ENCODE data around the gene HYAL3.

Gene HYAL3, protein sequence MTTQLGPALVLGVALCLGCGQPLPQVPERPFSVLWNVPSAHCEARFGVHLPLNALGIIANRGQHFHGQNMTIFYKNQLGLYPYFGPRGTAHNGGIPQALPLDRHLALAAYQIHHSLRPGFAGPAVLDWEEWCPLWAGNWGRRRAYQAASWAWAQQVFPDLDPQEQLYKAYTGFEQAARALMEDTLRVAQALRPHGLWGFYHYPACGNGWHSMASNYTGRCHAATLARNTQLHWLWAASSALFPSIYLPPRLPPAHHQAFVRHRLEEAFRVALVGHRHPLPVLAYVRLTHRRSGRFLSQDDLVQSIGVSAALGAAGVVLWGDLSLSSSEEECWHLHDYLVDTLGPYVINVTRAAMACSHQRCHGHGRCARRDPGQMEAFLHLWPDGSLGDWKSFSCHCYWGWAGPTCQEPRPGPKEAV

DNA sequence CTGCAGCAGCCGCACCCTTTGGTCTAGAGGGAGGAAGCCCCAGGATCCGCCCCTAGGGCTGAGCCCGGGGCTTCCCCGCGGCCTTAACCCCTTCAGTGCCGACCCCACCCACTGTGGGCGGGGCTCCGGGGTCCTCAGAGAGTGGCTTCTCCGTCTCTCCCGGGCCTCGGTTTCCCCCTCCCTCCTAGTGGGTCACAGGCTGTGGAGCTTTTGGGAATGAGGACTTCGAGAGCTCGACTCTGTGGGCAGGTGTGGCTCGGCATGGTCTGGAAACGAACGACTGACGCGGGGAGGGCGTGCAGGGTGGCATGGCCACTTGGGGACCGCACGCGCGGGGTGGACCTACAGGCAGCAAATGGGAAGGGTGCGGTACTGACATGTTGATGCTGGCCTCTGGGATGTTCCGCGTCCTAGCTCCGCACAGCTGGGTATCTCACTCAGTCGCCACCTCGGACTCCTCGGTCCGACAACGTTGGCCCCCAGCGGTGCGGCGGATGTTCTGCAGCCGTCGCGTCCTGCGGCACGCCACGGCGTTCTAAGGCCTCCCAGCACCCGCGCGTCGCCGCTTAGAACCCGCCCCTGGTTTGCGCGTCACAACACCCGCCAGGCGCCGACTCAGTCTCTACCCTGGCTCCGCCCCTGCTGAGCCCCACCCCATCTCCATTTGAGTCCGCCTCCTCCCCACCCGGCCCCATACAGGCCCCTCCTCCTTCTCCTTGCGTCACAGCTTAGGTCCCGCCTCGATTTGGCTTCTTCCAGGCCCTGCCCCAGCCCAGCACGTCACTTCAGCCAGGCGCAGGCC lies at the start of gene HYAL3, which contains the start of gene NAA80:
Gene HYAL3, minus strand, starts transcription at position 570 of the 802 bp plus-strand sequence. CDS start 3,803 bp downstream, outside the sequence.
Gene NAA80, minus strand, starts transcription at position 570 of the 802 bp plus-strand sequence. CDS start 1,942 bp downstream, outside the sequence.
- Mint-ChIP-seq H3K4me3 (peak within 1 kb of the TSS; percentile 98), H3K4me1 (peaks cover 24 to 41% of the 10 kb centered on the region in 2 donors), H3K27me3 (no peaks in the 10 kb centered on the region), H3K36me3 (peaks cover 14 to 21% of the 10 kb centered on the region in 2 donors), H3K27ac (peak within 1 kb of the TSS; percentile 100), H3K9me3 (no peaks in the 10 kb centered on the region)
- peak; percentile 98 for DNase-seq
- ATAC-seq (replicated peaks): peak; percentile 87 to 91

DNA sequence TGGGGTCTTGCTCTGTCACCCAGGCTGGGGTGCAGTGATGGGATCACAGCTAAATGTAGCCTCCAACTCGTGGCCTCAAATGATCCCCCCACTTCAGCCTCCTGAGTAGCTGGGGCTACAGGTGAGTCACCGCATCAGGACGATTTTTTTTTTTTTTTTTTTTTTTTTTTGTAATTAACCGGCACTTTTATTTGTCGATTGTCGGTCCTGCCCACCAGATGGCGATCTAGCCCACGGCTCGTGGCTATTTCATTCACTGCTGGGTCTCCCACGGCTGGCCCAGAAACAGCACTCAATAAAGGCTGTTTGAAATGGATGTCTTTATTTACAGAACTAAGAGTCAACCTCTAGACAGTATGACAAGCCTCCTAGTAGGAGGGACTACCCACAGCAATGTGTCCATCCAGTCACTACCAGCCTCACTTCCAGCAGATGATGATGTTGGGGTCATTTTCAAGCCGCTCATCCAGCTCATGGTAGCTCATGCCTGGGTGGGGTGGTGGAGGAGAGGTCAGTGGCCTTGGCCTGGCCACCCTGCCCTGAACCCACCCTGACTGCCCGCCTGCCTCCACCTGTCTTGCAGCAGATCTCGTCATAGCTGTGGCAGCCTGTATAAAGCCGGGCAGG lies 48.1 kb upstream of the HYAL3 start:
- ATAC-seq (replicated peaks) (peak; percentile 17 to 19), DNase-seq (peak; percentile 47)
- H3K4me1 Mint-ChIP-seq: peaks cover 43 to 83% of the 10 kb centered on the region in 2 donors
- no peak overlapping the region for H3K4me3 Mint-ChIP-seq
- H3K36me3 Mint-ChIP-seq: peaks cover 12 to 28% of the 10 kb centered on the region in 2 donors
- H3K9me3 Mint-ChIP-seq: no peaks in the 10 kb centered on the region
- no peaks in the 10 kb centered on the region for H3K27me3 Mint-ChIP-seq
- H3K27ac Mint-ChIP-seq: no peak overlapping the region

DNA sequence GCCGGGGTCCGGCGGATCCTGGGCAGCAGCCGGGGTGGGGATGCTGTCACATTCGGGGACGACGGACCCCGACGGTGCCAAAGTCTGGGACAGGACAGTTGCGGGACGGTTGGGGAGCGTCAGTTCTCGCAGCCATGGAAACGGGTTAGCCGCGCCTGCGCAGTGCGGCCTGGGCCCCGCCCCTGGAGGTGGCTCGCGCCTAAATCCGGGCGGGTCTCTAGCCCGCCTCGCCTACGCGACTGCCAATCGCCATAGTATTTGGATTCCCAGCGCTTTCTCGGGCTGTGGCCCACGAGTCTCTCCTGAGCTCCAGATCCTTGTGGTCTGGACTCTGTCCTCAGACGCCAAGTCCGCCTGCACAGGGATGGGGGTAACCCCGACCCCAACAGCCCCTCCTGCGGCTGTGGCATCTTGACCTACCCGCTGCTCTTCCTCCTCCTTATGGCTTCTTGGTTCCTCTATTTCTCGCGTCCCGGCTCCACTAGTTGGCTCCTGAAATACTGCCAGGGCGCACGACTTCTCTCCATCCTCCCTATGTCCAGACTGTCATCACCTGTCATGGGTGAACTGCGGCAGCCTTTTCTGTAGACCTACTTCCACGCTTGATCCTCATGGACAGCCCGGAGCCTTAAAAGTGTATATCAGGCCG lies 46.5 kb upstream of the HYAL3 start, which contains the start of gene ZMYND10:
Gene ZMYND10, minus strand, starts transcription at position 147 of the 649 bp plus-strand sequence. CDS start 153 bp downstream, outside the sequence.
- Mint-ChIP-seq H3K4me1 (peaks cover 39 to 86% of the 10 kb centered on the region in 2 donors), H3K4me3 (peak within 1 kb of the TSS; percentile 79 to 84), H3K27me3 (no peaks in the 10 kb centered on the region), H3K9me3 (no peaks in the 10 kb centered on the region), H3K27ac (peak within 1 kb of the TSS; percentile 20), H3K36me3 (peaks cover 10 to 25% of the 10 kb centered on the region in 2 donors)
- peak; percentile 25 to 34 for ATAC-seq (replicated peaks)
- peak; percentile 63 for DNase-seq

DNA sequence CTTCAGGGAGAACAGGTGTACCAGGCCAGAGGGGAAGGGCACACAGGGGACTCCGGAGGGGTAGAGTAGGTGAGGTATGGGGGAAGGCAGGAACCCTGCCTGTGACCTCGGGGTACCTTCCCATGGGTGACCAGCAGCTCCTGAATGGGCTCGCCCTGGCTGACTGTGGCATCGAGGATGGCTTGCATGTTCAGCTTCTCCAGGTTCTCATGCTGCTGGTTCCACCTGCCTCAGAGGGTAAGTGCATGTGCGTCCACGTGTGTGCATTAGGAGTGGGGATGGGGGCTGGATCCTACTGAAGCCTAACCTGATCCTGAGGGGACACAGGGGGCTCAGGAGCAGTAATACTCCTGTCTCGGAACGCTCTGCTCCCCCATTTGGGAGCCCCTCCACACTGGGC lies 45.8 kb upstream of the HYAL3 start:
- no peak for ATAC-seq (replicated peaks)
- peak overlapping the region; percentile 21 to 79 for H3K4me3 Mint-ChIP-seq
- H3K27me3 Mint-ChIP-seq: no peaks in the 10 kb centered on the region
- no peaks in the 10 kb centered on the region for H3K9me3 Mint-ChIP-seq
- H3K27ac Mint-ChIP-seq: no peak overlapping the region
- H3K36me3 Mint-ChIP-seq: peaks cover 10 to 19% of the 10 kb centered on the region in 2 donors
- peaks cover 33 to 81% of the 10 kb centered on the region in 2 donors for H3K4me1 Mint-ChIP-seq
- no peak for DNase-seq

DNA sequence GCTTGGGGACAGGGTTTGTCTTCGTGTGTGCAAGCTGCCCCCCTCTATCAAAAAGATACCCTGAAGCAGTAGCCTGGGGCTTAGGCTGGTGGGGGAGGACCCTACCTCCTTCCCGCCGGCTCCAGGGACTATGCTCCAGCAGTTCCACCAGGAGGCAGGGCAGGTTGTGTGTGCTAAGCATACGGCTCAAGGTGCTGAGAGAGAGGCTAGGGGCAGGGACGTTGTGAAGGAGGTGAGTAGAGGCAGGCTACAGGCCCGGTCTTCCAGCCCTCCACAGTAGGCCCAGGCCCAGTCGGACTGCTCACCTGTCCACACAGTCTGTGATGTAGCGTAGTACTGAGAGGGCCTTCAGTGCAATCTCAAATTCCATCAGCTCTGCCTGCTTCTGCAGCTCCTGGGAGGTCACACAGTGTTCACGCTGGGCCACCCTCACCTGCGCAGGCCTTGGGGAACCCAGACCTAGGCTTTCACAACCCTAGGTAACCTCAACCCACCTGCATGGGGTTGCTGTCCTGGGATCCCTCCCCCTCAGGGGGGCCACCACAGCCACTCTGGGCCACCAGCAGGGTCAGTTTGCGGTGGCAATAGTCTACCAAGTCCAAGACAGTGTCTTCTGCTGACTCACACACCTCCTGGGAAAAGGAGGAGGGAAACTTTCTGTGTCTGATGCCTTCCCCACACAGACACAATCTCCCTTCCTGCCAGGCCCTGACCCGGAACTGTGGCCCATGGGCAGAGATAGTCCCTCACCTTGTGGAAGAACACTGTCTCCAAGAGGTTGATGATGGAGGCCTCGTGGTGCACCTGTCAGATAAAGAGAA lies 43.8 kb upstream of the HYAL3 start:
- no peaks in the 10 kb centered on the region for H3K9me3 Mint-ChIP-seq
- DNase-seq (no peak), ATAC-seq (replicated peaks) (no peak)
- no peak overlapping the region for H3K4me3 Mint-ChIP-seq
- H3K36me3 Mint-ChIP-seq: peaks cover 9 to 25% of the 10 kb centered on the region in 2 donors
- H3K27me3 Mint-ChIP-seq: no peaks in the 10 kb centered on the region
- H3K27ac Mint-ChIP-seq: no peak overlapping the region
- H3K4me1 Mint-ChIP-seq: peaks cover 31 to 81% of the 10 kb centered on the region in 2 donors

DNA sequence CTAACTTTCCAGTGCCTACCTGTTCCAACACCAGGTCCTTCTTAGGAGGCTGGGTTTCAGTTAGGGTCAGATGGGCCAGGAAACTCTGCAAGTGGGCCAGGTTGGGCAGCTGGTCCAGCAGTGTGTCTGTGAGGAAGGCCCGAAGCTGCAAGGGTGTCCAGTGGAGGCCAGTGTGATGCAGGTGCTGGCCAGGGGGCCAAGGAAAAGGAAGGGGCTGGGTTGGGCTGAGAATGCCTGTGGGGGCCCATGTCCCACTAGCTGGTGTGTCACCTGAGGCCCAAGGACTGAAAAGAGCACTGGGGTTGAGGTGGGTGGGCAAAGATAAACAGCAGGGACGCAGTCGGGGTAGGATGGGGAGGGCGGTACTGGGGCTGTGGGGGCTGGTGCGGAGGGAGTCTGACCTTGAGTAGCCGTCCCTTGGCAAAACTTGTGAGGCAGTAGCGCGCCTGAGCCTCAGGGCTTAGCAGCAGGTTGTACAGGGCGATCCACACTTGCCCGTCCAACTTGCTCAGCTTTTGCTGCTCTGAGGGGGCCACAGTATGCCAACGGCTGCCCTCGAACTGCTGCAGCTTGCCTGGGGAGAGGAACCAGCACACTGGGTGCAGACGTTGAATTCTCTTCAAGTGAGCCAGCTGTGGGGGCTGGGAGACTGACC lies 42.9 kb upstream of the HYAL3 start:
- Mint-ChIP-seq H3K4me3 (peak overlapping the region in 1 of 2 donors; percentile 90), H3K9me3 (no peaks in the 10 kb centered on the region), H3K36me3 (peaks cover 10 to 24% of the 10 kb centered on the region in 2 donors), H3K27ac (no peak overlapping the region), H3K4me1 (peaks cover 26 to 74% of the 10 kb centered on the region in 2 donors), H3K27me3 (no peaks in the 10 kb centered on the region)
- no peak for ATAC-seq (replicated peaks)
- no peak for DNase-seq

DNA sequence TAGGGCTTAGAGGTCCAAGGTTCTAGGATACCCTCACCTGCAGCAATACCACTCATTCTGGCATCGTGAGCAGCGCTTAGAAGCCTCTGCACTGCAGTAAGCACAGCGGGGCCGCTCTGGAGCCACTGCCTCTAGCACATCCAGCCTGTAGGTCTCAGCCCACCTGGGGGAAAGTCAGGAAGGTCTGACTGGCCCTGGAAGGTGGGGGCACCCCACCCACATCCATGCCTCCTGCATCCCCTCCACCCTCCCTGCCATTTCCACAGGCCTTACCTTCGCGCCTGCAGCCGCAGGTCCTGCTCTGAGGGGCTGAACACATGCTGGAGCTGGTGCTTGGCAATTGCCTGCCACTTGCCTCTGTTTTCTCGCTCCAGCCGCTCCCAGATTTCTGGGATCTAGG lies 42.3 kb upstream of the HYAL3 start:
- no peak for ATAC-seq (replicated peaks)
- no peak for DNase-seq
- H3K4me1 Mint-ChIP-seq: peaks cover 27 to 74% of the 10 kb centered on the region in 2 donors
- H3K4me3 Mint-ChIP-seq: peak overlapping the region; percentile 90 to 94
- peaks cover 12 to 28% of the 10 kb centered on the region in 2 donors for H3K36me3 Mint-ChIP-seq
- no peaks in the 10 kb centered on the region for H3K9me3 Mint-ChIP-seq
- peak overlapping the region; percentile 98 for H3K27ac Mint-ChIP-seq
- H3K27me3 Mint-ChIP-seq: no peaks in the 10 kb centered on the region

DNA sequence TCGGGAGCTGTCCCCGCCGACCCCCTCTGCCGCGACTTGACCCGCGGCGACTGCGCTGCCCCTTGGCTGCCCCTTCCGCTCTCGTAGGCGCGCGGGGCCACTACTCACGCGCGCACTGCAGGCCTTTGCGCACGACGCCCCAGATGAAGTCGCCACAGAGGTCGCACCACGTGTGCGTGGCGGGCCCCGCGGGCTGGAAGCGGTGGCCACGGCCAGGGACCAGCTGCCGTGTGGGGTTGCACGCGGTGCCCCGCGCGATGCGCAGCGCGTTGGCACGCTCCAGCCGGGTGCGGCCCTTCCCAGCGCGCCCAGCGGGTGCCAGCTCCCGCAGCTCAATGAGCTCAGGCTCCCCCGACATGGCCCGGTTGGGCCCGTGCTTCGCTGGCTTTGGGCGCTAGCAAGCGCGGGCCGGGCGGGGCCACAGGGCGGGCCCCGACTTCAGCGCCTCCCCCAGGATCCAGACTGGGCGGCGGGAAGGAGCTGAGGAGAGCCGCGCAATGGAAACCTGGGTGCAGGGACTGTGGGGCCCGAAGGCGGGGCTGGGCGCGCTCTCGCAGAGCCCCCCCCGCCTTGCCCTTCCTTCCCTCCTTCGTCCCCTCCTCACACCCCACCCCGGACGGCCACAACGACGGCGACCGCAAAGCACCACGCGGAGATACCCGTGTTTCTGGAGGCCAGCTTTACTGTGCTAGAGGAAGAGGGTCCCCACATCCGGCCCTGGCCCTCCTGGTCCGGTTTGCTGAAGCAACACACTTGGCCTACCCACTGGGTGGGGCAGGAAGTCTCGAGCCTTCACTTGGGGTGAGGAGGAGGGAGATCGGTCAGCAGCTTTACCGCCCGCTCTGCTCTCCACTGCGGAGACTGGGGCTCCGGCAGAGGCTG lies 41.5 kb upstream of the HYAL3 start, which contains the start of gene RASSF1:
Gene RASSF1, minus strand, starts transcription at position 389 of the 882 bp plus-strand sequence. Its CDS starts 31 bp downstream, at position 358.
- DNase-seq (peak; percentile 66), ATAC-seq (replicated peaks) (peak; percentile 35)
- peaks cover 16 to 36% of the 10 kb centered on the region in 2 donors for H3K36me3 Mint-ChIP-seq
- H3K4me3 Mint-ChIP-seq: peak within 1 kb of the TSS; percentile 90 to 94
- H3K9me3 Mint-ChIP-seq: no peaks in the 10 kb centered on the region
- no peaks in the 10 kb centered on the region for H3K27me3 Mint-ChIP-seq
- H3K27ac Mint-ChIP-seq: peak within 1 kb of the TSS; percentile 98
- peaks cover 28 to 74% of the 10 kb centered on the region in 2 donors for H3K4me1 Mint-ChIP-seq

DNA sequence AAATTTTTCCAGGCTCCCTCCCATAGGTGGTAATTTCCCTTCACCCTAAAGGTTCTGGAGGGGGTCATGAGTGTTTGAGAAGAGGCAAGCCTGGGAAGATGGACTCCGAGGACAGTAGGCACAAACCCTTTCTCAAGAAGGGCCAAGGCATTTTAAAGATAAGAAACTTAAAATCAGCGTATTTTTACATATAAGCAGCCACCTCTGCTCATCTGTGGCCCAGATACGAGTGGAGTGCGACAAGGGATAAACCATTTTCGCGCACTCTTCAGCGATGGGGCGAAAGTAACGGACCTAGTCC lies 40.9 kb upstream of the HYAL3 start:
- peaks cover 30 to 74% of the 10 kb centered on the region in 2 donors for H3K4me1 Mint-ChIP-seq
- DNase-seq (no peak), ATAC-seq (replicated peaks) (peak in 1 of 2 donors; percentile 0)
- no peaks in the 10 kb centered on the region for H3K27me3 Mint-ChIP-seq
- H3K36me3 Mint-ChIP-seq: peaks cover 16 to 42% of the 10 kb centered on the region in 2 donors
- no peaks in the 10 kb centered on the region for H3K9me3 Mint-ChIP-seq
- peak overlapping the region; percentile 90 to 94 for H3K4me3 Mint-ChIP-seq
- H3K27ac Mint-ChIP-seq: peak overlapping the region; percentile 98

DNA sequence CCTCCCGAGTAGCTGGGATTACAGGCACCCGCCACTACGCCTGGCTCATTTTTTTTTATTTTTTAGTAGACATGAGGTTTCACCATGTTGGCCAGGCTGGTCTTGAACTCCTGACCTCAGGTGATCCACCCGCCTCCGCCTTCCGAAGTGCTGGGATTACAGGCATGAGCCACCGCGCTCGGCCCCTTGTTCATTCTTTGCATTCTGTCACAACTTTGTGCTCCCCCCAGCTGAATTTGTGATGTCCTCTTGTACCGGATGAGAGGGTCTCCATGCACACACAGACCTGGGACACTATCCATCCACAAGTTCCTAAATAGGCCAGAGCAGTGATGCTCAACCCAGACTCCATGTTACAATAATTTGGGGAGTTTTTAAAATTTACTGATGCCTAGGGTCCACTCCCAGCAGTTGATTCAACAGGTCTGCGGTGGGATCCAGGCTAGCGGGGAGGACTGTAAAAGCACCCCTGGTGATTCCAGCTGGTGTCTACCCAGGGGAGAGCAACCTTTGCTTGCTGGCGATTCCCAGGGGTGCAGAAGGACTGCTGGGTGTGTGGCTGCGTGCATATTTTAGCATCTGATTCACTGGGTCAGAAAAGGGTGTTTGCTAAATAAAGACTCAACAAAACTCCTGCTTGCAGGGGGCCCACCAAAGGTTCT lies 40.4 kb upstream of the HYAL3 start:
- H3K27me3 Mint-ChIP-seq: no peaks in the 10 kb centered on the region
- H3K4me1 Mint-ChIP-seq: peaks cover 32 to 74% of the 10 kb centered on the region in 2 donors
- ATAC-seq (replicated peaks) (no peak), DNase-seq (no peak)
- H3K9me3 Mint-ChIP-seq: no peaks in the 10 kb centered on the region
- peaks cover 16 to 42% of the 10 kb centered on the region in 2 donors for H3K36me3 Mint-ChIP-seq
- H3K4me3 Mint-ChIP-seq: peak overlapping the region; percentile 90 to 94
- peak overlapping the region; percentile 98 for H3K27ac Mint-ChIP-seq

DNA sequence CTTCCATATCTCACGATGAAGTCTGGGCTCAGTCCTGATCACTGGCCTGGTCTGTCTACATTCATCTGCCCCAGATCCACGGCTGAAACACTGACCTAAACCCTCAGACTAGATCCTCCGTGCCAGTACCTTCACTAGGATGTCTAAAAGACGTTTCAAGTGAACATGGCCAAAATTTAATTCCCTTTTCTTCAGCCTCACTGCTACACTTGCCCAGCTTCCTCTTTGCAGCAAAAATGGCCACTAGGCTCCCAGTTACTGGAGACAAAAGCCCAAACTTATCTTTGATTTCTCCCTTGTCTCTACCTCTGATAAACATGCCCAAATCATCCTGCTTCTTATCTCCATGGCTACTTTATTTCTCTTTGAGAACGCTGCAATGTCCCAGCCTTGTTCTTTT lies 39.8 kb upstream of the HYAL3 start:
- Mint-ChIP-seq H3K4me3 (peak overlapping the region; percentile 90 to 94), H3K27ac (peak overlapping the region; percentile 98), H3K27me3 (no peaks in the 10 kb centered on the region), H3K36me3 (peaks cover 21 to 47% of the 10 kb centered on the region in 2 donors), H3K4me1 (peaks cover 37 to 79% of the 10 kb centered on the region in 2 donors), H3K9me3 (no peaks in the 10 kb centered on the region)
- DNase-seq: no peak
- ATAC-seq (replicated peaks): no peak

Data from stimulated activated naive B cell treated with anti-CD40 and anti-IgM and Interleukin-4, amounts not matched to agents 10 μg/mL and 1 μg/mL and 100 μg/mL, for 72 hours (primary cell).